Stimulated activated CD4-positive, alpha-beta T cell treated with anti-CD3 and anti-CD28 coated beads, TNF-alpha, amount 100 ng/mL, for 48 hours (primary cell): Measurements from ENCODE around the gene TEKTIP1.
"Not testable (repeated sequence)": the region's sequence is repeated elsewhere in the genome, so short reads cannot be mapped to it uniquely, and the experiment has no call there.

ENCODE experiments used
- DNase-seq, 3 donors: peaks; one replicate each; pipeline ENCODE4 v3.0.0-alpha.2; 2020; ENCODE audit warnings: low read depth in 3 of 3

TEKTIP1 gene

GRCh38 chr19:3507371-3508120, 31.4 kb upstream of the TEKTIP1 start:
- DNase-seq, result peak in 1 of 3 donors; percentile 25

- not testable (repeated sequence) for DNase-seq
These were observed 30.8 kb upstream of the TEKTIP1 start for GRCh38 chr19:3508121-3508661.

- no peak for DNase-seq
These were observed 30.0 kb upstream of the TEKTIP1 start for GRCh38 chr19:3508771-3509535.

- DNase-seq, result peak in 2 of 3 donors; percentile 39 to 45
These were observed 29.4 kb upstream of the TEKTIP1 start for GRCh38 chr19:3509566-3509989.

GRCh38 chr19:3510727-3511126, 28.2 kb upstream of the TEKTIP1 start:
- no peak for DNase-seq

- DNase-seq, result no peak
These were observed 27.3 kb upstream of the TEKTIP1 start for GRCh38 chr19:3511506-3512251.

- no peak for DNase-seq
These were observed 26.3 kb upstream of the TEKTIP1 start for GRCh38 chr19:3512562-3513228.

- DNase-seq, result no peak
These were observed 25.5 kb upstream of the TEKTIP1 start for GRCh38 chr19:3513229-3514140.

- DNase-seq, result no peak
These were observed 24.0 kb upstream of the TEKTIP1 start for GRCh38 chr19:3514930-3515329.

- DNase-seq, result no peak
These were observed 23.0 kb upstream of the TEKTIP1 start for GRCh38 chr19:3515891-3516422.

GRCh38 chr19:3516675-3517207, 22.2 kb upstream of the TEKTIP1 start:
- no peak for DNase-seq

- DNase-seq, result no peak
These were observed 21.3 kb upstream of the TEKTIP1 start for GRCh38 chr19:3517638-3518037.

- DNase-seq, result no peak
These were observed 20.7 kb upstream of the TEKTIP1 start for GRCh38 chr19:3518255-3518654.

- no peak for DNase-seq
These were observed 20.3 kb upstream of the TEKTIP1 start for GRCh38 chr19:3518659-3519058.

- DNase-seq, result no peak
These were observed 19.8 kb upstream of the TEKTIP1 start for GRCh38 chr19:3519126-3519525.

GRCh38 chr19:3520166-3521103, 18.5 kb upstream of the TEKTIP1 start:
- no peak for DNase-seq

- no peak for DNase-seq
These were observed 17.9 kb upstream of the TEKTIP1 start for GRCh38 chr19:3521104-3521445.

- no peak for DNase-seq
These were observed 16.3 kb upstream of the TEKTIP1 start for GRCh38 chr19:3522421-3523360.
